HS-27A (cell line): ENCODE results near the gene BCL2A1.
"Not testable (repeated sequence)": the region's sequence is repeated elsewhere in the genome, so short reads cannot be mapped to it uniquely, and the experiment has no call there.

Experiments used
- DNase-seq: peaks from one replicate; pipeline ENCODE4 v3.0.0-alpha.2; 2012; ENCODE audit warnings: low read depth, missing footprints

BCL2A1 gene

GRCh38 chr15:79989183-79989582 lies 18.2 kb upstream of the BCL2A1 start:
- no peak for DNase-seq

GRCh38 chr15:79988448-79989117 lies 17.6 kb upstream of the BCL2A1 start:
- DNase-seq: no peak

- DNase-seq: no peak
These were observed 17.0 kb upstream of the BCL2A1 start for GRCh38 chr15:79987969-79988368.

- no peak for DNase-seq
These were observed 16.6 kb upstream of the BCL2A1 start for GRCh38 chr15:79987569-79987955.

GRCh38 chr15:79981831-79982455 lies 10.9 kb upstream of the BCL2A1 start:
- DNase-seq: no peak

GRCh38 chr15:79978655-79979514 lies 7.9 kb upstream of the BCL2A1 start:
- DNase-seq: no peak

GRCh38 chr15:79978260-79978654 lies 7.3 kb upstream of the BCL2A1 start:
- no peak for DNase-seq

- DNase-seq: no peak
These were observed 6.5 kb upstream of the BCL2A1 start for GRCh38 chr15:79977431-79978054.

GRCh38 chr15:79973456-79974195 lies 2.6 kb upstream of the BCL2A1 start:
- no peak for DNase-seq

GRCh38 chr15:79972863-79973262 lies 1.9 kb upstream of the BCL2A1 start:
- no peak for DNase-seq

GRCh38 chr15:79970181-79970580 lies 815 bp downstream of the BCL2A1 start:
- no peak for DNase-seq

- no peak for DNase-seq
These were observed 1.9 kb downstream of the BCL2A1 start for GRCh38 chr15:79969146-79969545.

- DNase-seq: no peak
These were observed 3.5 kb downstream of the BCL2A1 start for GRCh38 chr15:79967298-79968182.

- no peak for DNase-seq
These were observed 4.2 kb downstream of the BCL2A1 start for GRCh38 chr15:79966634-79967297.

GRCh38 chr15:79965846-79966630 lies 5.0 kb downstream of the BCL2A1 start:
- no peak for DNase-seq

GRCh38 chr15:79964232-79964805 lies 6.7 kb downstream of the BCL2A1 start:
- no peak for DNase-seq

GRCh38 chr15:79962921-79963320 lies 8.1 kb downstream of the BCL2A1 start:
- not testable (repeated sequence) for DNase-seq

- DNase-seq: no peak
These were observed 8.8 kb downstream of the BCL2A1 start for GRCh38 chr15:79962178-79962577.
